Testis (tissue), 3 donors: ENCODE measurements around the gene EPSTI1. TPM values are rescaled to one million over a fixed set of nuclear protein-coding genes. Genes with fewer than 3 reads are reported as not detected.

Source experiments
- DNase-seq: peaks from one replicate; pipeline ENCODE4 v3.0.0-alpha.2; 2019
- H3K27ac ChIP-seq, 2 donors: fragments of 200-600 bp; sonication (generic); one replicate each; pipeline ENCODE4 v1.5.1; 2019
- H3K27me3 ChIP-seq: fragments of 200-600 bp; sonication (generic); one replicate; pipeline ENCODE4 v1.5.1; 2019
- H3K36me3 ChIP-seq: fragments of 200-600 bp; sonication (generic); one replicate; pipeline ENCODE4 v1.5.1; 2017; ENCODE audit warnings: low read depth; ENCODE audit errors: missing control alignments
- H3K4me1 ChIP-seq: fragments of 200-600 bp; sonication (generic); one replicate; pipeline ENCODE4 v1.5.1; 2019
- H3K4me3 ChIP-seq, 2 donors: fragments of 200-600 bp; sonication (generic); one replicate each; pipeline ENCODE4 v1.5.1; 2017 to 2019
- H3K9me3 ChIP-seq: fragments of 200-600 bp; sonication (generic); one replicate; pipeline ENCODE4 v1.5.1; 2017
- POLR2A ChIP-seq: fragments of 450-650 bp; IDR thresholded peaks from one replicate; pipeline ENCODE4 v1.6.1; 2017; ENCODE audit warnings: antibody characterized with exemption, mild to moderate bottlenecking, moderate library complexity
- WGBS, 2 donors: methylation state at CpG; one replicate each; pipeline ENCODE4 v1.1.5; 2018; 5-methylcytosine and 5-hydroxymethylcytosine counted together
- intact Hi-C: fragments of 100-400 bp; cut with DNase I; formaldehyde crosslinking; loops from one replicate; pipeline ENCODE4 v1.15.1; 2023; ENCODE audit warnings: low total_unique reads
- polyA plus RNA-seq: library from polyadenylated mRNA; stranded (reverse); fragments of 350-450 nt; fragmentation: Illumina TruSeq; extraction: RNeasy Lipid Tissue Mini Kit (QIAGEN cat#74804); gene quantifications from one replicate; pipeline ENCODE4 v1.2.3, GENCODE V29; 2014; ENCODE audit warnings: low read depth, low replicate concordance; ENCODE audit not compliant: insufficient read depth
- total RNA-seq, 2 donors: library from RNA; depleted of rRNA; stranded (reverse); fragments of >200 nt; gene quantifications; one replicate each; pipeline ENCODE4 v1.2.3, GENCODE V29; 2016
- TF ChIP-seq, protein P1 (sequence below), 3 experiments: fragments of 450-650 bp in 2 of 3; fragments of 200-600 bp in 1 of 3; sonication (generic) in 1 of 3; IDR thresholded peaks; one replicate each; pipeline ENCODE4 v1.5.1; 2016 to 2019; ENCODE audit warnings: antibody characterized with exemption in 3 of 3, mild to moderate bottlenecking in 2 of 3, moderate library complexity in 1 of 3

Gene EPSTI1
- total and polyA plus RNA-seq, 3 donors from 2014 or later: 9.6 to 12.5 (median 11.4) TPM

GRCh38 chr13:42968906-42969305 lies 23.1 kb downstream of the EPSTI1 start:
- 75 to 80% methylated on average over 8 of the region's 8 CpGs for WGBS, 2 donors
- H3K27me3 ChIP-seq: no peaks in the 10 kb centered on the region
- H3K4me1 ChIP-seq: no peaks in the 10 kb centered on the region
- H3K27ac ChIP-seq: no peak overlapping the region
- TF ChIP-seq POLR2A: no peak
- TF ChIP-seq, protein P1, sequence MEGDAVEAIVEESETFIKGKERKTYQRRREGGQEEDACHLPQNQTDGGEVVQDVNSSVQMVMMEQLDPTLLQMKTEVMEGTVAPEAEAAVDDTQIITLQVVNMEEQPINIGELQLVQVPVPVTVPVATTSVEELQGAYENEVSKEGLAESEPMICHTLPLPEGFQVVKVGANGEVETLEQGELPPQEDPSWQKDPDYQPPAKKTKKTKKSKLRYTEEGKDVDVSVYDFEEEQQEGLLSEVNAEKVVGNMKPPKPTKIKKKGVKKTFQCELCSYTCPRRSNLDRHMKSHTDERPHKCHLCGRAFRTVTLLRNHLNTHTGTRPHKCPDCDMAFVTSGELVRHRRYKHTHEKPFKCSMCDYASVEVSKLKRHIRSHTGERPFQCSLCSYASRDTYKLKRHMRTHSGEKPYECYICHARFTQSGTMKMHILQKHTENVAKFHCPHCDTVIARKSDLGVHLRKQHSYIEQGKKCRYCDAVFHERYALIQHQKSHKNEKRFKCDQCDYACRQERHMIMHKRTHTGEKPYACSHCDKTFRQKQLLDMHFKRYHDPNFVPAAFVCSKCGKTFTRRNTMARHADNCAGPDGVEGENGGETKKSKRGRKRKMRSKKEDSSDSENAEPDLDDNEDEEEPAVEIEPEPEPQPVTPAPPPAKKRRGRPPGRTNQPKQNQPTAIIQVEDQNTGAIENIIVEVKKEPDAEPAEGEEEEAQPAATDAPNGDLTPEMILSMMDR (IDR thresholded peaks at IDR 0.05): no peak
- H3K4me3 ChIP-seq: no peak overlapping the region
- no peak for DNase-seq
- no peaks in the 10 kb centered on the region for H3K9me3 ChIP-seq
- intact Hi-C loops: no loop called here
- H3K36me3 ChIP-seq: no peaks in the 10 kb centered on the region

GRCh38 chr13:42967660-42968059 lies 24.4 kb downstream of the EPSTI1 start:
- Histone ChIP-seq H3K9me3 (no peaks in the 10 kb centered on the region), H3K36me3 (no peaks in the 10 kb centered on the region), H3K27me3 (no peaks in the 10 kb centered on the region), H3K4me3 (no peak overlapping the region), H3K27ac (no peak overlapping the region), H3K4me1 (no peaks in the 10 kb centered on the region)
- intact Hi-C loops: no loop called here
- 60 to 65% methylated on average over 5 of the region's 5 CpGs for WGBS, 2 donors
- no peak for DNase-seq
- no peak for TF ChIP-seq POLR2A
- TF ChIP-seq, protein P1 (IDR thresholded peaks at IDR 0.05): no peak

- Histone ChIP-seq H3K27me3 (no peaks in the 10 kb centered on the region), H3K4me1 (no peaks in the 10 kb centered on the region), H3K4me3 (no peak overlapping the region), H3K27ac (no peak overlapping the region), H3K36me3 (no peaks in the 10 kb centered on the region), H3K9me3 (no peaks in the 10 kb centered on the region)
- WGBS, 2 donors: 41 to 60% methylated on average over 2 of the region's 2 CpGs
- DNase-seq: no peak
- TF ChIP-seq, protein P1 (IDR thresholded peaks at IDR 0.05): no peak
- intact Hi-C loops: no loop called here
Measured at GRCh38 chr13:42965281-42965680, 26.8 kb downstream of the EPSTI1 start.

- H3K36me3 ChIP-seq: no peaks in the 10 kb centered on the region
- 86 to 90% methylated on average over 1 of the region's 1 CpG for WGBS, 2 donors
- no peaks in the 10 kb centered on the region for H3K27me3 ChIP-seq
- H3K4me3 ChIP-seq: no peak overlapping the region
- intact Hi-C loops: no loop called here
- H3K27ac ChIP-seq: no peak overlapping the region
- TF ChIP-seq, protein P1 (IDR thresholded peaks at IDR 0.05): no peak
- no peak for TF ChIP-seq POLR2A
- H3K4me1 ChIP-seq: no peaks in the 10 kb centered on the region
- H3K9me3 ChIP-seq: no peaks in the 10 kb centered on the region
- no peak for DNase-seq
Measured at GRCh38 chr13:42964761-42965161, 27.3 kb downstream of the EPSTI1 start.

DNA sequence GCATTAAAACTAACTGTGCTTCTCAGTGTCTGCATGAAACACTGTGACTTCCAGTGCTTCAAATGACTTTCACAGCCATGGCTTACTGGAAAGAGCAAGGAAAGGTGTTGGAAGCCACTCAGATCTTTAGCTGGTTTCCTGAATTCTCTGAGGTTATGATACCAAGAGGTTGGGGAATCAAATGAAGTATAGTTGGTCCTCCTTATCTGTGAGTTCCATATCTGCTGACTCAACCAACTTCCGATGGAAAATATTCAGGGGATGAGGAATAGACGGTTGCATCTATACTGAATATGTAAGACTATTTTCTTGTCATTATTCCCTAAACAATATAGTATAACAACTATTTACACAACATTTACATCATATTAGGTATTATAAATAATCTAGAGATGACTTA lies 32.4 kb downstream of the EPSTI1 start:
- TF ChIP-seq POLR2A: no peak
- TF ChIP-seq, protein P1 (IDR thresholded peaks at IDR 0.05): no peak
- H3K4me1 ChIP-seq: no peaks in the 10 kb centered on the region
- 94 to 95% methylated on average over 2 of the region's 2 CpGs for WGBS, 2 donors
- H3K27me3 ChIP-seq: no peaks in the 10 kb centered on the region
- H3K9me3 ChIP-seq: no peaks in the 10 kb centered on the region
- H3K4me3 ChIP-seq: no peak overlapping the region
- H3K27ac ChIP-seq: no peak overlapping the region
- intact Hi-C loops: no loop called here
- H3K36me3 ChIP-seq: no peaks in the 10 kb centered on the region
- DNase-seq: no peak
